H9 (cell line): ENCODE measurements around the gene UPK3B. TPM values are rescaled to one million over a fixed set of nuclear protein-coding genes. Genes with fewer than 3 reads are reported as not detected.
"Not testable (repeated sequence)": the region's sequence is repeated elsewhere in the genome, so short reads cannot be mapped to it uniquely, and the experiment has no call there.

Experiments
- DNase-seq: peaks from one replicate; pipeline ENCODE4 v3.0.0-alpha.2; 2017
- H2AFZ ChIP-seq: one replicate; pipeline ENCODE4 v1.6.1; 2013; ENCODE audit warnings: mild to moderate bottlenecking, low read length, control low read depth, moderate library complexity
- H2AK5ac ChIP-seq: 2 replicates; pipeline ENCODE4 v1.6.1; 2013; ENCODE audit warnings: low read length, control low read depth, mixed read lengths; ENCODE audit not compliant: insufficient read length
- H2BK120ac ChIP-seq: one replicate; pipeline ENCODE4 v1.6.1; 2013; ENCODE audit warnings: low read depth, mild to moderate bottlenecking, low read length, control low read depth, inconsistent platforms; ENCODE audit not compliant: poor library complexity, severe bottlenecking
- H2BK12ac ChIP-seq: 2 replicates; pipeline ENCODE4 v1.6.1; 2013; ENCODE audit warnings: low read length, control low read depth, mixed read lengths, low read depth; ENCODE audit not compliant: insufficient read length
- H2BK15ac ChIP-seq: 2 replicates; pipeline ENCODE4 v1.6.1; 2013; ENCODE audit warnings: low read depth, low read length, control low read depth
- H2BK20ac ChIP-seq: one replicate; pipeline ENCODE4 v1.6.1; 2013; ENCODE audit warnings: low read depth, mild to moderate bottlenecking, low read length, control low read depth, inconsistent platforms; ENCODE audit not compliant: poor library complexity, severe bottlenecking
- H2BK5ac ChIP-seq: 2 replicates; pipeline ENCODE4 v1.6.1; 2013; ENCODE audit warnings: low read length, control low read depth, mixed read lengths; ENCODE audit not compliant: insufficient read length
- H3K14ac ChIP-seq: 2 replicates; pipeline ENCODE4 v1.6.1; 2013; ENCODE audit warnings: low read length, control low read depth; ENCODE audit not compliant: insufficient read depth
- H3K18ac ChIP-seq: 2 replicates; pipeline ENCODE4 v1.6.1; 2013; ENCODE audit warnings: low read depth, mild to moderate bottlenecking, mixed read lengths, low read length, control low read depth; ENCODE audit not compliant: insufficient read length
- H3K23ac ChIP-seq: 2 replicates; pipeline ENCODE4 v1.6.1; 2013; ENCODE audit warnings: low read length, control low read depth, mixed read lengths, low read depth; ENCODE audit not compliant: insufficient read length
- H3K23me2 ChIP-seq: 2 replicates; pipeline ENCODE4 v1.6.1; 2013; ENCODE audit warnings: low read depth, mild to moderate bottlenecking, mixed read lengths, low read length, control low read depth; ENCODE audit not compliant: insufficient read length, poor library complexity, severe bottlenecking
- H3K27ac ChIP-seq: 2 replicates; pipeline ENCODE4 v1.5.1; 2013; ENCODE audit warnings: low read length, control low read depth, mixed read lengths, low read depth; ENCODE audit not compliant: insufficient read length
- H3K27me3 ChIP-seq: 2 replicates; pipeline ENCODE4 v1.6.1; 2013; ENCODE audit warnings: low read length, control low read depth, inconsistent platforms; ENCODE audit not compliant: insufficient read depth
- H3K4ac ChIP-seq: 2 replicates; pipeline ENCODE4 v1.6.1; 2013; ENCODE audit warnings: low read depth, mild to moderate bottlenecking, control low read depth, inconsistent platforms, low read length, moderate library complexity
- H3K4me1 ChIP-seq: 2 replicates; pipeline ENCODE4 v1.6.1; 2013; ENCODE audit warnings: low read length, control low read depth, inconsistent platforms; ENCODE audit not compliant: insufficient read depth
- H3K4me2 ChIP-seq: 2 replicates; pipeline ENCODE4 v1.6.1; 2013; ENCODE audit warnings: low read length, control low read depth, mixed read lengths; ENCODE audit not compliant: insufficient read length, insufficient read depth
- H3K56ac ChIP-seq: 2 replicates; pipeline ENCODE4 v1.6.1; 2013; ENCODE audit warnings: low read depth, mild to moderate bottlenecking, mixed read lengths, low read length, control low read depth; ENCODE audit not compliant: insufficient read length
- H3K79me1 ChIP-seq: 2 replicates; pipeline ENCODE4 v1.6.1; 2013; ENCODE audit warnings: low read depth, mild to moderate bottlenecking, moderate library complexity, low read length, control low read depth, inconsistent platforms; ENCODE audit not compliant: insufficient read depth, poor library complexity, severe bottlenecking
- H3K79me2 ChIP-seq: 2 replicates; pipeline ENCODE4 v1.6.1; 2013; ENCODE audit warnings: low read length, control low read depth, inconsistent platforms; ENCODE audit not compliant: insufficient read depth
- H3K9ac ChIP-seq: 2 replicates; pipeline ENCODE4 v1.6.1; 2013; ENCODE audit warnings: low read length, control low read depth, mixed read lengths; ENCODE audit not compliant: insufficient read length; ENCODE audit errors: extremely low read depth
- H3K9me3 ChIP-seq: one replicate; pipeline ENCODE4 v1.6.1; 2013; ENCODE audit warnings: low read depth, low read length, inconsistent platforms; ENCODE audit not compliant: control insufficient read depth
- H3T11ph ChIP-seq: one replicate; pipeline ENCODE4 v1.6.1; 2013; ENCODE audit warnings: mild to moderate bottlenecking, low read length, control low read depth, inconsistent platforms
- H4K20me1 ChIP-seq: one replicate; pipeline ENCODE4 v1.6.1; 2013; ENCODE audit not compliant: control insufficient read depth, insufficient read length, insufficient read depth
- H4K5ac ChIP-seq: 2 replicates; pipeline ENCODE4 v1.6.1; 2013; ENCODE audit warnings: low read depth, mild to moderate bottlenecking, mixed read lengths, low read length, control low read depth; ENCODE audit not compliant: insufficient read length
- H4K8ac ChIP-seq: replicated peaks from 2 replicates; pipeline ENCODE4 v1.6.1; 2013; ENCODE audit warnings: low read length, control low read depth, mixed read lengths, low read depth; ENCODE audit not compliant: insufficient read length
- H4K91ac ChIP-seq: 2 replicates; pipeline ENCODE4 v1.6.1; 2013; ENCODE audit warnings: low read depth, mild to moderate bottlenecking, moderate library complexity, mixed read lengths, low read length, control low read depth; ENCODE audit not compliant: insufficient read length
- H3K27ac Mint-ChIP-seq, 3 experiments: 2 replicates in 2 of 3; 3 replicates in 1 of 3; pipeline ENCODE4 v1.8.0; 2020 to 2021; ENCODE audit warnings: mixed read lengths in 3 of 3, mild to moderate bottlenecking in 1 of 3, moderate library complexity in 1 of 3
- H3K27me3 Mint-ChIP-seq: 2 replicates; pipeline ENCODE4 v1.8.0; 2021; ENCODE audit warnings: low read depth, mild to moderate bottlenecking, moderate library complexity, mixed read lengths
- H3K36me3 Mint-ChIP-seq, 3 experiments: 2 replicates in 2 of 3; 3 replicates in 1 of 3; pipeline ENCODE4 v1.8.0; 2020 to 2021; ENCODE audit warnings: low read depth in 3 of 3, mixed read lengths in 3 of 3; ENCODE audit not compliant: insufficient read depth in 1 of 3
- H3K4me1 Mint-ChIP-seq, 2 experiments: 2 replicates each; pipeline ENCODE4 v1.8.0; 2020; ENCODE audit warnings: mixed read lengths in 2 of 2
- H3K4me3 Mint-ChIP-seq, 2 experiments: 2 replicates in 1 of 2; 3 replicates in 1 of 2; pipeline ENCODE4 v1.8.0; 2020 to 2021; ENCODE audit warnings: mild to moderate bottlenecking in 2 of 2, mixed read lengths in 2 of 2, moderate library complexity in 1 of 2
- H3K9me3 Mint-ChIP-seq, 2 experiments: 2 replicates in 1 of 2; 3 replicates in 1 of 2; pipeline ENCODE4 v1.8.0; 2020; ENCODE audit warnings: mild to moderate bottlenecking in 2 of 2, mixed read lengths in 2 of 2, moderate library complexity in 1 of 2
- WGBS: extraction: QIAGEN DNeasy Blood & Tissue Kit; methylation state at CpG from one replicate; pipeline ENCODE4 v1.1.7; 2013; ENCODE audit warnings: missing lambda C conversion rate, low lambda C conversion rate, mixed read lengths; ENCODE audit not compliant: insufficient read length; ENCODE audit errors: extremely low coverage; 5-methylcytosine and 5-hydroxymethylcytosine counted together
- total RNA-seq: library from RNA; stranded (reverse); gene quantifications from 2 replicates; pipeline ENCODE4 v1.2.1, GENCODE V29; 2021

UPK3B gene
- total RNA-seq, 1 experiment from 2014 or later: 3.5 TPM

DNA sequence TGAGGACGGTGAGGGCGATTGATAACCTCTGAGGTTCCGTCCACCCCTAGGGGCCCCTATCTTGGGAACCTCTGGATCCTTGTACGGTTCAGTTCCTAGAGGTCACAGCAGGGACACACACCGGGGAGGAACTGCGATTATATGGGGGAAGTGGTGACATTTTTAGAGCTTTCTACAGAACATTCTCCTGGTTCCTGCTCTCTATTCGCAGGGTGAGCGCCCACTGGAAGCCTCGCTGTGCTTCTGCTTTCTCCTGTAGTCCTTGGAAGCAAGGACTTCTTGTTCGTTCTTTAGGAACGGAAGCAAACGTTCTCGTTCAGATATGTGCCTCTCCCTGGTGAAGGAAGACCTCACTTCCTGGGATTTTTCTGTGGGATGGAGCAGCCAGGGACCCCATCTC is 22.4 kb upstream of the UPK3B start:
- DNase-seq, H3K27me3 ChIP-seq, H3K18ac ChIP-seq, H4K5ac ChIP-seq, H3K36me3 Mint-ChIP-seq, H3K79me2 ChIP-seq, H3T11ph ChIP-seq, H3K27ac Mint-ChIP-seq, H3K56ac ChIP-seq, H3K23ac ChIP-seq, H3K4ac ChIP-seq, H2BK12ac ChIP-seq, H3K4me2 ChIP-seq, H3K9ac ChIP-seq, H2BK15ac ChIP-seq, H3K4me3 Mint-ChIP-seq, H4K8ac ChIP-seq, H2BK120ac ChIP-seq, H3K23me2 ChIP-seq, H3K79me1 ChIP-seq, H3K9me3 ChIP-seq, H3K27me3 Mint-ChIP-seq, H2AK5ac ChIP-seq, H2AFZ ChIP-seq, H3K9me3 Mint-ChIP-seq, H2BK5ac ChIP-seq, H3K4me1 ChIP-seq, H4K91ac ChIP-seq, H3K4me1 Mint-ChIP-seq, H3K14ac ChIP-seq, H4K20me1 ChIP-seq, H3K27ac ChIP-seq, H2BK20ac ChIP-seq: not testable (repeated sequence)
- no CpG with 5 or more reads among the region's 13 CpGs for WGBS

DNA sequence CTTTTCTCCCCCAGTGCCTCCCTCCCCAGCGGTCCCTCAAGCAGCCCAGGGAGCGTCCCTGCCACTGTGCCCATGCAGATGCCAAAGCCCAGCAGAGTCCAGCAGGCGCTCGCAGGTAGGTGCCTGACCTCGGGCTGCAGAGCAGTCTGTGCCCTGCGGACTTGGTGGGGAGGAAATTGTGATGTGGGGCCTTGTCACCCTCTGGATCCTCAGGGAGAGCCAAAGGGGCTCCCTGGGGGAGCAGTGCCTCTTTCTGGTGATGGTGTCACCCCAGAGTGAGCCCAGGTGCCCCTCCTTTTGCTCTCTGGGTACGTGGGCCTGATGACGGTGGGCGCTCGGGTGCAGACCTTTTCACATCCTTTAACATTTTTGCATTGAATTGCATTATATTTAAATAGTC is 18.2 kb upstream of the UPK3B start:
- H3K14ac ChIP-seq, H3K18ac ChIP-seq, H2BK20ac ChIP-seq, H3K27ac ChIP-seq, H3K23ac ChIP-seq, H4K5ac ChIP-seq, DNase-seq, H2AFZ ChIP-seq, H4K91ac ChIP-seq, H3T11ph ChIP-seq, H2BK15ac ChIP-seq, H2AK5ac ChIP-seq, H3K27ac Mint-ChIP-seq, H2BK12ac ChIP-seq, H3K9ac ChIP-seq, H2BK5ac ChIP-seq, H3K27me3 Mint-ChIP-seq, H3K9me3 Mint-ChIP-seq, H3K23me2 ChIP-seq, H3K4me2 ChIP-seq, H4K8ac ChIP-seq, H3K79me2 ChIP-seq, H3K56ac ChIP-seq, H3K4me1 ChIP-seq, H2BK120ac ChIP-seq, H3K4ac ChIP-seq, H3K79me1 ChIP-seq, H3K4me3 Mint-ChIP-seq, H3K36me3 Mint-ChIP-seq, H3K9me3 ChIP-seq, H4K20me1 ChIP-seq, H3K4me1 Mint-ChIP-seq, H3K27me3 ChIP-seq: not testable (repeated sequence)
- no CpG with 5 or more reads among the region's 10 CpGs for WGBS
